CD4-positive, alpha-beta T cell treated with Interferon alpha-2 for 1 hour (primary cell): Measurements from ENCODE around the gene DLX5.

Experiments used
- DNase-seq, 2 donors: peaks; one replicate each; pipeline ENCODE4 v3.0.0-alpha.2; 2020 to 2022

Gene DLX5

GRCh38 chr7:97018126-97018601 lies 6.5 kb downstream of the DLX5 start:
- DNase-seq: no peak

- no peak for DNase-seq
Observed at GRCh38 chr7:97017192-97018125, 7.2 kb downstream of the DLX5 start.

GRCh38 chr7:97016381-97017191 lies 8.0 kb downstream of the DLX5 start:
- DNase-seq: no peak

- DNase-seq: no peak
Observed at GRCh38 chr7:97015756-97016380, 8.8 kb downstream of the DLX5 start.

GRCh38 chr7:97015279-97015678 lies 9.4 kb downstream of the DLX5 start:
- no peak for DNase-seq

- no peak for DNase-seq
Observed at GRCh38 chr7:97014145-97014750, 10.4 kb downstream of the DLX5 start.

- DNase-seq: no peak
Observed at GRCh38 chr7:97013845-97014134, 10.8 kb downstream of the DLX5 start.

- no peak for DNase-seq
Observed at GRCh38 chr7:97013134-97013844, 11.3 kb downstream of the DLX5 start.

GRCh38 chr7:97012365-97013133 lies 12.1 kb downstream of the DLX5 start:
- DNase-seq: no peak

- no peak for DNase-seq
Observed at GRCh38 chr7:97011536-97012364, 12.9 kb downstream of the DLX5 start.

GRCh38 chr7:97011104-97011503 lies 13.5 kb downstream of the DLX5 start:
- no peak for DNase-seq

- DNase-seq: no peak
Observed at GRCh38 chr7:97009753-97010732, 14.6 kb downstream of the DLX5 start.

GRCh38 chr7:97008275-97008917 lies 16.2 kb downstream of the DLX5 start:
- no peak for DNase-seq

GRCh38 chr7:97007583-97007861 lies 17.1 kb downstream of the DLX5 start:
- DNase-seq: no peak

- no peak for DNase-seq
Observed at GRCh38 chr7:97006816-97007582, 17.6 kb downstream of the DLX5 start.

- DNase-seq: peak in 1 of 2 donors; percentile 31
Observed at GRCh38 chr7:97006055-97006815, 18.4 kb downstream of the DLX5 start.
